GM21529 (cell line): ENCODE results near the gene ZCWPW1.

Experiments used
- ATAC-seq: cut with Tn5 transposase; IDR thresholded peaks from one replicate; pipeline ENCODE4 v1.9.1; 2021; ENCODE audit not compliant: unreplicated experiment

ZCWPW1 gene

DNA sequence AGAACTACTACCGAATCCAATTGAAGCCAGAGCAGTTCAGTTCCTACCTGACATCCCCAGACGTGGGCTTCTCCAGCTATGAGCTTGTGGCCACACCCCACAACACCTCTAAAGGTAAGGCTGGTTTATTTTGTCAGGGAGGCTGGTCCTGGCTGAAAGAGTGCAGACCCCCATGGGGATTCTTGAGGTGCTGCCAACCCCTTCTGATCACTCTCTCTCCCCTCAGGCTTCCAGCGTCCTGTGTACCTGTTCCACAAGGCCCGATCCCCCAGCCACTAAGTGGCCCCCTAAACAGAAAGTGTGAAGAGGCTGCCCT is 4.7 kb upstream of the ZCWPW1 start:
- no peak for ATAC-seq

DNA sequence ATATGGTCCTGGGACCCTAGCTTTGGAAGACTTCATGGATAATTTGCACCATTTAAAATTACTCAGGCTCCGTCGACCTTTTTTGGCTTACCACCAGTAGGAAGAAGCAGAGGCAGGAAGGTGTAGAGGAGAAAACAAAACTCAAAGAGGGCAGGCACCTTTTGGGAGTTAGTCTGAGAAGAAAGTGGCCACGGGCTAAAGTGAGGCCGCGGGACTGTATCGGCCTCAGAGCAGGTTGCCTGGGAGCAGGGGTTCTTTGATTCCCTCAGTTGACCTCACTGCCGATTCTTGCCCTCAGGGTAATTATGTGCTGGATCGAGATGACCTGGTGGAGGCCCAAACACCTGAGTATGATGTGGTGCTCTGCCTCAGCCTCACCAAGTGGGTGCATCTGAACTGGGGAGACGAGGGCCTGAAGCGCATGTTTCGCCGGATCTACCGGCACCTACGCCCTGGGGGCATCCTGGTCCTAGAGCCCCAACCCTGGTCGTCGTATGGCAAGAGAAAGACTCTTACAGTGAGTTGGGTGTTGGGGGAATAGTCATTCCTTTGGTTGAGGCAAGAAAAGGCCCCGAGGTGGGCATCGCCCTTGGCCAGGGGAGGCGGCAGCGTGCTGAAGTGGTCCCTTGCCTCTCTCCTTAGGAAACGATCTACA is 4.2 kb upstream of the ZCWPW1 start:
- ATAC-seq = no peak

DNA sequence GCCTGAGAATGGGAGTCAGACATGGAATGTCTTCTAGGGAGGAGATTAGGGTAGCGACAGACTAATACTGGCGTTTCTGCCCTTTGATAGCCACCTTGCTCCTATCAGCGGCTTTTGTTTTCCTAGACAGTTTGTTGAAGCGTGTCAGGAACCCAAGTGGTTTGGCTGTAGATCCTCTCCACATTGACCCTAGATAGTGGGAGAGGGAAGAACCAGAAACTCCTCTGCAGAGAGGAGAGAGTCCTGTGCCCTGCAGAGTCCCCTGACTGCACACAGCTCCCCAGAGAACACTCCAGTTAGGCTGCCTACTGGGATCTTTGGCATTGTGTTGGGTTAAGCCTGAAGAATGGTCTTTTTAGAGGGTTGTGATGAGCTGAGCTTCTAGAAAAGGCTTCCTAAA is 3.5 kb upstream of the ZCWPW1 start:
- ATAC-seq = no peak

DNA sequence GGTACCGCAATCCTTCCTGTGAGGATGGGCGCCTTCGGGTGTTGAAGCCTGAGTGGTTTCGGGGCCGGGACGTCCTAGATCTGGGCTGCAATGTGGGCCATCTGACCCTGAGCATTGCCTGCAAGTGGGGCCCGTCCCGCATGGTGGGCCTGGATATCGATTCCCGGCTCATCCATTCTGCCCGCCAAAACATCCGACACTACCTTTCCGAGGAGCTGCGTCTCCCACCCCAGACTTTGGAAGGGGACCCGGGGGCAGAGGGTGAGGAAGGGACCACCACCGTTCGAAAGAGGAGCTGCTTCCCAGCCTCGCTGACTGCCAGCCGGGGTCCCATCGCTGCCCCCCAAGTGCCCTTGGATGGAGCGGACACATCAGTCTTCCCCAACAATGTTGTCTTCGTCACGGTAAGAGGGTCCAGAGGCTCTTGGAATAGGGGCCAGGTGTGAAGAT is 2.8 kb upstream of the ZCWPW1 start:
- no peak for ATAC-seq

DNA sequence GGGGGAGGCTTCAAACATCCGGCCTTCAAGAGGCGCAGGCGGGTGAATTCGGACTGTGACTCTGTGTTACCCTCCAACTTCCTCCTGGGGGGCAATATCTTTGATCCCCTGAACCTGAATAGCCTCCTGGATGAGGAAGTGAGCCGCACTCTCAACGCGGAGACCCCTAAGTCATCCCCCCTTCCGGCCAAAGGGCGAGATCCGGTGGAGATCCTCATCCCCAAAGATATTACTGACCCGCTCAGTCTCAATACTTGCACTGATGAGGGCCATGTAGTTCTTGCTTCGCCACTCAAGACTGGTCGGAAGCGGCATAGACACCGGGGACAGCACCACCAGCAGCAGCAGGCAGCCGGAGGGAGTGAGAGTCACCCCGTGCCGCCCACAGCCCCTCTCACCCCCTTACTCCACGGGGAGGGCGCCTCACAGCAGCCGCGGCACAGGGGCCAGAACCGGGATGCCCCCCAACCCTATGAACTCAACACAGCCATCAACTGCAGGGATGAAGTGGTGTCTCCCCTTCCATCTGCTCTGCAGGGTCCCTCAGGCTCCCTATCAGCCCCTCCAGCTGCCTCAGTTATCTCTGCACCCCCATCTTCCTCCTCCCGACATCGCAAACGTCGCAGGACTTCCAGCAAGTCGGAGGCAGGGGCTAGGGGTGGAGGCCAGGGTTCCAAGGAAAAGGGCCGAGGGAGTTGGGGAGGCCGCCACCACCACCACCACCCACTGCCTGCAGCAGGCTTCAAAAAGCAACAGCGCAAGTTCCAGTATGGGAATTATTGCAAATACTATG is 2.2 kb upstream of the ZCWPW1 start:
- ATAC-seq = peak; percentile 1

DNA sequence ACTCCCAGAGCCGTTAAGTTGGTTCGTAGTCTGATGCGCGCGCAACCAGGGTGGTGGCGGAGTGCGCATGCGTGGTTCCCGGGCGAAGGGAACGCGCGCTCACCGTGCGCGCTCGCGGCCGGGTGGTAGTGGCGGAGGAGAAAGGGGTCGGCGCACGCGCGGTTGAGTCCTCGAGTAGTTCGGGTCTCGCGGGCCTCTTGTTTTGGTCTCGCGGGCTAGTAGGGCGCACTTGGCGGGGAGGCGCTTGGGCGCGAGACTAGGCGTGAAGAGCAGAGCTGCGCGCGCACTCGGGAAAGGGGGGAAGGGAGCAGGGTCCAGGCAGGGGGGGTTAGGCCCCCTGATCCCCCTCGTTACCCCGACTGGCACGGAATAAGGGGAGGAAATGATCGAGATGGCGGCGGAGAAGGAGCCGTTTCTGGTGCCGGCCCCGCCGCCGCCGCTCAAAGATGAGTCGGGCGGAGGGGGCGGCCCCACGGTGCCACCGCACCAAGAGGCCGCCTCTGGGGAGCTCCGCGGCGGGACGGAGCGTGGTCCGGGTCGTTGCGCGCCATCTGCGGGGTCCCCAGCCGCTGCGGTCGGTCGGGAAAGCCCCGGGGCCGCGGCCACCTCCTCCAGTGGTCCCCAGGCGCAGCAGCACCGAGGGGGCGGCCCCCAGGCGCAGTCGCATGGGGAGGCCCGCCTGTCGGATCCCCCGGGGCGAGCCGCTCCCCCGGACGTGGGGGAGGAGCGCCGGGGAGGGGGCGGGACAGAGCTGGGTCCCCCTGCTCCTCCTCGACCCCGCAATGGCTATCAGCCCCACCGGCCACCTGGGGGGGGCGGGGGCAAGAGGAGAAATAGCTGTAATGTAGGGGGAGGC is 1.4 kb upstream of the ZCWPW1 start, which contains the start of gene MEPCE:
TSS of gene MEPCE (plus strand) at position 195 of the 856 bp plus-strand sequence. CDS start at position 383, 188 bp downstream.
- peak; percentile 38 for ATAC-seq

DNA sequence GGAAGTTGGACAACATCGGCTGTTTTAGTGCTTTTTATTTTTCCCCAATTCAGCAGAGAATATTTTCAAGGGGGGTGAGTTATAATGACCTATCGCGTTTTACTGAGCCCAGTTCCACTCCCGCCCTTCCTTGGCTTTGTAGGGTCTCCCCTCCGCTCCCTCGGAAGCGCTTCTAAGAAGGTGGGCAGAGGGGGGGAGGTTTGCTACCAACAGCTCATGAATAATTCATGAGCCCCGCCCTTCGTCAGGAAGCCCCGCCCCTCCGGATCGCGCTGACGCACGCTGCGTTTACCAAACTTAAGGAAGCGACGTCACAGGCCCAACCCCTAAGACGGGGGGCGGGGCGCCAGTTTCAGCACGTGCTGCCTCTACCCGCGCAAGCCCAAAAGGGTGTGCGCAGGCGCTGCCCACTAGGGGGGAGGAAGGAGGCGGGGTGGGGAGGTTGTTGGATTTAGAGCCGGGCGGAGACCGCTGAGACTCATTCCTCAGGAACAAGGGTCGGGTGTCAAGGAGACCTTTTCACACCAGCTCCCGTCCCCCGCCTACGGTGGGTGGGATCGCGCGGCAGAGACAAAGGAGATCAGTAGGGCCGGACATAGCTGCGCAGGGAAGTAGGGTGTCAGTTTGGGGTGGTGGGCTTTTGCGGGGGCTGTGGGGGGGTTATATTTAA is 599 bp upstream of the ZCWPW1 start:
- ATAC-seq = peak; percentile 45

DNA sequence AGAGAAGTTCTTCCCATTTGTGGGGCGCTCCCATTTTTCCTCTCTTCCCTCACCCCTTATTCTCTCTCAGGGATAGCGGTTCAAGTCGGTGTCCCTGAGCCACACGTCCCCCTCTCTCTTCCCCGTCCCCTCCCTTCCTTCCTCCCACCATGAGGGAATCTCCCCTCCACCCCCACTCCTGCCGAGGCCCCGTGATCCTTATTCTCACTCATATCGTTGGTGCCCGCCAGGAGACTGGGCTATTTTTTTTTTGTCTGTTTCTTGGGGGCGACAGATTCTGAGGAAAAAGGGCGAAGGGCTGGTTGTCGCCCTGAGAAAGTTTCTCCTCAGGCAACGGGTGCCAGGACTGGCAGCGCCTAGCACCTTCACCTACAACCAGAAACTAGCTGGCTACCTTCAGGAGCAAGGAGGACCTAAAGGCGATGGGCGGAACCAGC is 723 bp downstream of the ZCWPW1 start:
- no peak for ATAC-seq

DNA sequence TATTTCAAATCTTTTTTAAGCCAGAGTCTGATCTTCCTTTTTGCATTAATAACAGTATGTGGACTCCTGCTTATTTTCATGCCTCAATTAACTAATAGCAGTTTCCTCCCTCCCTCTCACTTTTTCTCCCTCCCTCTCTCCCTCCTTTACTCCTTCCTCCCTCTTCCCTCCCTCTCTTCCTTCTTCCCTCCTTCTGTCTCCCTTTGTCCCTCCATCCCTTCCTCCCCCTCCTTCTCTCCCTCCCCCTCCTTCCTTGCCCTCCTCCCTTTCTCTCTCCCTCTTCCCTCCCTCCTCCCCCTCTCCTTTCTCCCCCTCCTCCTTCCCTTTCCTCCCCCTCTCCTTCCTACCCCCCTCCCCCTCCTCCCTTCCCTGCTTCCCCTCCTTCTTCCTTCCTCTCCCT is 2.0 kb downstream of the ZCWPW1 start:
- no peak for ATAC-seq

DNA sequence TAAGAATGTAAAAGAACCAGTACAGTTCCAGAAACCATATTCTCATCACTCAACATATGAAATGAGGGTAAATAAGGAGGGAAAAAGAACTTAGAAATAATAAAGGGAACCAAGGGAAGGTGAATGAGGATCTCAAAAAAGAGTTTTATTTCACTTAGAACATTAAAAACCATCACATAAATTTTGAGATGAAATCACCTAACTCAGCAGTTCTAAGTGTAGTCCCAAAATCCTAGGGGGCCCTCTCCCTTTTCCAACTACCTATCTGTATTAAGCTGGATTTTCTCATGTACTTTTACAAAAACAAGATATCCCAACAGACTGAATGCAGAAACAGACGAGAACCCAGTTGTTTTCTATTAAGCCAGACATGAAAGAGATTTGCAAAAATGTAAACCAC is 3.2 kb downstream of the ZCWPW1 start:
- no peak for ATAC-seq

DNA sequence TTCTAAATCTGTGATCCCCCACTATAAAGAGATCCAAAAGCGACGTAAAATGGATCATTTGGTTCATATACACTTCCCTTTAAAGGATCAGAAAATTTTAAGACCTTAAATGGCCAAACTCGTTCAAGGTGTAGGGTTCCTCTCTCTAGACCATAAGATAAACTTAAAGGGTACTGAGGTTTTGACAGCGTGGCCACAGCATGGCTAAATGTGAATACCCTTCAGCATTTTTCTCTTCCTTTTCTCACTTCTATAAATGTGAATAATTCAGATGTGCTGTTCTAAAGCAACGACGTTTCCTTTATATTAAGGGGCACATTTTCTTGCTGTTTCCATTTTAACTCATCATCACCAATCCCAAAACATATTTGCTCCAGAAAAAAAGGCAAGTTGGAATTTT is 5.2 kb downstream of the ZCWPW1 start:
- no peak for ATAC-seq

DNA sequence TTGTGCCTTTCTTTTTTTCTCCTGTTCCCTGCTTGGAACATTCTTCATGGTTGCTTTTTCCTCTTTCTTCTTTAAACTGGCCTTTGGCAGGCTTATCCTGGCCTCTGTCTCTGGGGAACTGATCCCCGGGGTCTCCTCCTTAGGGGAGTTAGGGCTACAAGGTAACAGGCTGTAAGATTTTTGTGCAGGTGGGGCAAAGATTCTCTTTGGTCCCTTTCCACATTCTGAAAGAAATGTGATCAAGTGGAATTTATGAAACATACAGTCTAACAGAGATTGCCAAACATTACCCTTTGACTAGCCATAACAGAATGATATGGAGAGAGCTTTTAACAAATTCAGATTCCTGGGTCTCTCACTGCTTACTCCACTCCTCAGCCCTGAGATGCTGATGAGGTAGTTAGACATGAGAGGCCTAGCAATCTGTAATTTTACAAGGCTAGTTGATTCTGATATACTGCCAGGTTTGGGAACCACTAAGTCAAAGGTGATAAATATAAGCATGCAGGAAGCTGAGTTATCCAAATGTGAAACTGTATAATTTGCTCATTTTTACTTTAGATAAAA is 8.8 kb downstream of the ZCWPW1 start:
- ATAC-seq = no peak

DNA sequence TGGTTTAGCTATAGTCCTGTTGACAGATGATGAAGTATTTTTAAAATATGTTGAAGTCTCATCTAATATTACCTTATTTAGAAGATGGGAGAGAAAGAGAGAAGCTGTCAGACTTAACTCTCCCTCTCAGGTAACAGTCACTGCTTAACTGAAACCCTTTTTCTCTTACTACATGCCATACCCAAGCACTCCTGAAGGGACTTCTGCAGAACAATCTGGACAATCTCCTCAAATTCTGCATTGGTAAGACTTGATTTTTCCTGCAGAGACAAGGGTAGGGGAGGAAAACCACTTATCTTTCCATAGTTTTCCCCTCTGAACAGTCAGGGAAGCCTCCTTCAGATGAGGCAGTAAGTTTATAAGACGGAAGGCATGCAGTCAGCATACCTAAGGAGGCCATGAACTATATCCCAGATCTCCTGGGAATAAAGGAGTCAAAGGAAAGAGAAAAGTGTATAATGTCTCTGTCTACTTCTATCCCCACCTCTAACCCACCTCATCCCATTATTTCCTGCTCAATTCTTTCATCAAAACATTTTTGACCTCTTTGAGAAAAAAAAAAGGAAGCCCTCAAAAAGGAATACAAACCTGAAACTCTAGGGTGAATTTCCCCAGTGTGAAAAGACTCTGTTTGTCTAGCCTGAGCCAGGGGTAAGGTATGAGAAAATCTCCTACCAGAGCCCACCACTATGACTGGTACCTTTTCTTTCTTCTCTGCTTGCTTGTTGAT is 9.4 kb downstream of the ZCWPW1 start:
- no peak for ATAC-seq

DNA sequence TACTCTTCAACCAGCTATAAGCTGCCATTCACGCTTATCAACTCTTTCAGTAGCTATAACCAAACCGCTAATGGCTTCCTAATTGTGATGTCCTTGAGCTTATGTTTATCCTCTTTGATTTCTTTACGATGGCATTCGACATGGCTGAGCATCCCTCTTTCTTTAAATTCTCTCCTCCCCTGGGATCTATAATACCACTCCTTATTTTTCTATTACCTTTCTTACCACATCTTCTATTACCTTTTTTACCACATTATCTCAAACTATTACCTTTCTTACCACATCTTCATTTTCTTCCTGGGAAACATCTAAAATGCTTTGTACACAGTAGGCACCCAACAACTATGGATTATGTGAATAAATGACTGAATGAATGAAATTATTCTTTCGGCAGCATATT is 13.1 kb downstream of the ZCWPW1 start:
- ATAC-seq = no peak

DNA sequence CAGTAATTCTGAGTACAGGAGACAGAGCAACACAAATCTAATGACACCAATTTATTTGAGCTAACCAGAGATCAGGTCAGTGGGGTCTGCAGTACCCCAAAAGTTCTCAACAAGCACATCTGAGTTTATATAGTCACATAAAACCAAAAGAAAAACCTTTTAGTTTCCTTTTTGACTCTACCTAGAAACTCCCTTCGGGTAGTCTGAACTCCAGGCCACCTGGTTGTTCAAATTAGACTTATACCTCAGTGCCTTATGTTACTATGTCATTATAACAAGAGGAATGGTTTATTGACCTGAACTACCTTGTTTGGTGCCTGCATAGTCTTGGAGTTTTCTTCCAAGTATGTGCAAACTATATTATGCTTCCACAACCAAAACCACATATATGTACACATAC is 14.6 kb downstream of the ZCWPW1 start:
- no peak for ATAC-seq

DNA sequence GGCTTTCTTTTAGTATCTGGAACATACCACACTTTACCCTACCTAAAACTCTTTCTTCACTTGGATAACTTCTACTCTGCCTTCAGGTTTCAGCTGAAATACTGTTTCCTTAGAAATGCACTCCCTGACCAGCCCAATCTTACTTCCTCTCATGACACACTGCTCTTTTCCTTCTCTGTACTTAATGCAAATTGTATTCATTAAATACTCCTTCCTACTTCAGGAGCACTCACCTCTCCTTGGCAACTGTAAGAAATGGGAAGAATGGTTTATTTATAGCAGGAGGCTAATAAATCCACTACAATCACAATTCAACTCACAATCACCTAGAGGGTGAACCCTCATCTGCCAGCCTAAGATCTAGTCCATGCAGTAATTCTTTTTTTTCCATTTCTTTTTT is 15.2 kb downstream of the ZCWPW1 start:
- no peak for ATAC-seq

DNA sequence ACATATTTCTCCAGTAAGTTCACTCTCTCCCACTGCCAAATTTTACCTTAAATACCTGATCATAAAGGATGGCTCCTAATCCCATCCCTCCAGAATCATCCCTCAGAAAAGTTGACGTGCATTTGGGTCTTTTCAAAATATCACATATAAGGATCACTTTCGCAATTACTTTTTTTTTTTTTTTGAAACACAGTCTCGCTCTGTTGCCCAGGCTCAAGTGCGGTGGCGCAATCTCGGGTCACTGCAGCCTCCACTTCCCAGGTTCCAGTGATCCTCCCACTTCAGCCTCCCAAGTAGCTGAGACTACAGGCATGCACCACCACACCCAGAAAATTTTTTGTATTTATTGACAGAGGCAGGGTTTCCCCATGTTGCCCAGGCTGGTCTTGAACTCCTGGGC is 17.4 kb downstream of the ZCWPW1 start:
- no peak for ATAC-seq

DNA sequence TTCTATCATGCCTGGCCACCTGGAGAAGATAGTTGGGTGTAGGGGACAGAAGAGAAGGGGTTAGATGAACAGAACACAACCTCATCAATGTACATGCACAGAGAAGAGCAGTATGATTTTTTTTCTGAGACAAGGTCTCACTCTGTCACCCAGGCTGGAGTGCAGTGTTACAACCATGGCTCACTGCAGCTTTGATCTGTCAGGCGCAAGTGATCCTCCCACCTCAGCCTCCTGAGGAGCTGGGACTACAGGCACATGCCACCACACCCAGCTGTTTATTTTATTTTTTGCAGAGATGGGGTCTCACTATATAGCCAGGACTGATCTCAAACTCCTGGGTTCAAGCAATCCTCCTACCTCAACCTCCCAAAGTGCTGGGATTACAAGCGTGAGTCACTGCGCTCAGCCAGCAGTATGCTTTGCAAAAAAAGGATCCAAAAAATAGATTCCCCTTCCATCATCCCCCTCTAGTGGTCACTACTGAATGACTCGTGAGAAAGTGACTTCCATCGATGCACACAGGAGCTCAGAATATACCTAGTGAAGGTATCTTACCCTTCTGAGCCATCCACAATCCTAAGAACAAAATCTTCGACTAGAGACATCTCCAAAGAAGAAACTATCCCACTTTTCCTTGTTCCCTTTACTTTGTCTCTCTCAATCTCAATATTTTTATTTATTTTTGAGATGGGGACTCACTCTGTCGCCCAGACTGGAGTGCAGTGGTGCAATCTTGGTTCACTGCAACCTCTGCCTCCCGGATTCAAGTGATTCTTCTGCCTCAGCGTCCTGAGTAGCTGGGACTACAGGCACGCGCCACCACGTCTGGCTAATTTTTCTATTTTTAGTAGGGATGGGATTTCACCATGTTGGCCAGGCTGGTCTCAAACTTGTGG is 21.0 kb downstream of the ZCWPW1 start:
- peak; percentile 67 for ATAC-seq

DNA sequence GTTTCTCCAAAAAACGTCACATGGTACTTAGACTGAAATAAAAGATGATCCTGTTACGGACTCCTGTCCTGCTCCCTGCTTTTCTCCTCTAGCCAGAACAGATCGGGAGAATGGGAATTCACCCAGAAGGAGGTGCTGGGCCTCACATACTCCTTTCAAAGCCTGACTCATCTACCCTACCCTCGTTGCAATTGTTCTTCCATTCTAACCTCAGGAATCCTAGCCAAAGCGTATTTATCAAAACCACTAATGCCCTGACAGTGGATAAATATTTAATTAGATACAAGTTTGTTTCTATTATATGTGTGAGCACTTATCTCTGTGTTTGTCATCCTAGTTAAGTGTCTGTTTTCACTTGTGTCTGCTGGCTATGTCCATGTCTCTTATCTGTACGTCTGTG is 21.7 kb downstream of the ZCWPW1 start:
- no peak for ATAC-seq
